Islet of Langerhans (tissue), 1 donor: Measurements from ENCODE around the gene MLST8.
"Not testable (repeated sequence)": the region's sequence is repeated elsewhere in the genome, so short reads cannot be mapped to it uniquely, and the experiment has no call there.

ENCODE experiments used
- FAIRE-seq: peaks from one replicate; lab custom pipeline; 2011; peaks lifted over from hg19 to GRCh38; lab: Jason Lieb, UNC

Gene MLST8

GRCh38 chr16:2232094-2232990 is 27.1 kb downstream of the MLST8 start:
- FAIRE-seq = no peak

GRCh38 chr16:2233046-2233775 is 28.0 kb downstream of the MLST8 start:
- no peak for FAIRE-seq

GRCh38 chr16:2233872-2234812 is 28.9 kb downstream of the MLST8 start:
- no peak for FAIRE-seq

GRCh38 chr16:2234813-2235170 is 29.5 kb downstream of the MLST8 start:
- FAIRE-seq = no peak

- no peak for FAIRE-seq
Observed at GRCh38 chr16:2235234-2235651, 30.0 kb downstream of the MLST8 start.

- no peak for FAIRE-seq
Observed at GRCh38 chr16:2235695-2236336, 30.6 kb downstream of the MLST8 start.

GRCh38 chr16:2236337-2237101 is 31.3 kb downstream of the MLST8 start, which contains the start of gene DNASE1L2:
Gene DNASE1L2, plus strand, starts transcription at chr16:2236444. Its CDS starts 373 bp downstream, at chr16:2236817.
- no peak for FAIRE-seq

- no peak for FAIRE-seq
Observed at GRCh38 chr16:2237102-2237482, 31.8 kb downstream of the MLST8 start.

GRCh38 chr16:2237493-2238149 is 32.4 kb downstream of the MLST8 start:
- no peak for FAIRE-seq

GRCh38 chr16:2238150-2238837 is 33.0 kb downstream of the MLST8 start:
- FAIRE-seq = no peak

GRCh38 chr16:2238838-2239675 is 33.8 kb downstream of the MLST8 start:
- FAIRE-seq = no peak

- FAIRE-seq = not testable (repeated sequence)
Observed at GRCh38 chr16:2240331-2240730, 35.1 kb downstream of the MLST8 start.

GRCh38 chr16:2242598-2242997 is 37.3 kb downstream of the MLST8 start:
- no peak for FAIRE-seq

GRCh38 chr16:2243031-2243528 is 37.8 kb downstream of the MLST8 start:
- FAIRE-seq = no peak

- FAIRE-seq = no peak
Observed at GRCh38 chr16:2243781-2244180, 38.5 kb downstream of the MLST8 start.

- no peak for FAIRE-seq
Observed at GRCh38 chr16:2244301-2244700, 39.0 kb downstream of the MLST8 start.

GRCh38 chr16:2244926-2245795 is 39.9 kb downstream of the MLST8 start:
- no peak for FAIRE-seq
